22Rv1 (cell line): ENCODE data around the gene SH3RF1.

Experiments
- H3K27ac ChIP-seq: fragments of 450-650 bp; 2 replicates; pipeline ENCODE4 v1.5.1; 2017
- CTCF ChIP-seq: fragments of 450-650 bp; IDR thresholded peaks from 2 replicates; pipeline ENCODE4 v1.5.1; 2017; ENCODE audit warnings: mild to moderate bottlenecking
- ZFX ChIP-seq: fragments of 450-650 bp; IDR thresholded peaks from 2 replicates; pipeline ENCODE4 v1.6.1; 2017; ENCODE audit warnings: antibody characterized with exemption, borderline replicate concordance

The SH3RF1 gene

GRCh38 chr4:169256101-169256612 lies 14.6 kb downstream of the SH3RF1 start:
- H3K27ac ChIP-seq, result no peak overlapping the region
- TF ChIP-seq ZFX, result no peak
- no peak for TF ChIP-seq CTCF

- H3K27ac ChIP-seq, result no peak overlapping the region
Observed at GRCh38 chr4:169254546-169254983, 16.2 kb downstream of the SH3RF1 start.

GRCh38 chr4:169253904-169254303 lies 16.9 kb downstream of the SH3RF1 start:
- no peak overlapping the region for H3K27ac ChIP-seq
- no peak for TF ChIP-seq ZFX
- TF ChIP-seq CTCF, result no peak

More at GRCh38 chr4:169254546-169254983, 16.2 kb downstream of the SH3RF1 start:
- TF ChIP-seq CTCF (no peak), ZFX (no peak)

- no peak for TF ChIP-seq ZFX
- TF ChIP-seq CTCF, result no peak
- H3K27ac ChIP-seq, result no peak overlapping the region
Observed at GRCh38 chr4:169253113-169253671, 17.6 kb downstream of the SH3RF1 start.

GRCh38 chr4:169252339-169253112 lies 18.2 kb downstream of the SH3RF1 start:
- TF ChIP-seq ZFX (no peak), CTCF (no peak)
- no peak overlapping the region for H3K27ac ChIP-seq

GRCh38 chr4:169251291-169252235 lies 19.2 kb downstream of the SH3RF1 start:
- no peak overlapping the region for H3K27ac ChIP-seq
- no peak for TF ChIP-seq ZFX
- no peak for TF ChIP-seq CTCF
